HK-2 (cell line): ENCODE measurements around the gene FGFR4.
"Not testable (repeated sequence)": the region's sequence is repeated elsewhere in the genome, so short reads cannot be mapped to it uniquely, and the experiment has no call there.

Source experiments
- DNase-seq: peaks from one replicate; pipeline ENCODE4 v3.0.0-alpha.2; 2018; ENCODE audit not compliant: unreplicated experiment

The FGFR4 gene

GRCh38 chr5:177086654-177087397, at the start of gene FGFR4:
Gene FGFR4, plus strand, starts transcription at chr5:177086915. Its CDS starts 2,688 bp downstream, at chr5:177089603.
- DNase-seq: peak; percentile 90

GRCh38 chr5:177036921-177037320, 49.8 kb upstream of the FGFR4 start:
- no peak for DNase-seq

- no peak for DNase-seq
Observed at GRCh38 chr5:177040814-177041420, 45.8 kb upstream of the FGFR4 start.

- no peak for DNase-seq
Observed at GRCh38 chr5:177041936-177042335, 44.8 kb upstream of the FGFR4 start.

GRCh38 chr5:177043114-177043513, 43.6 kb upstream of the FGFR4 start:
- DNase-seq: no peak

- DNase-seq: no peak
Observed at GRCh38 chr5:177043958-177044357, 42.8 kb upstream of the FGFR4 start.

GRCh38 chr5:177044641-177045040, 42.1 kb upstream of the FGFR4 start:
- DNase-seq: no peak

- DNase-seq: no peak
Observed at GRCh38 chr5:177045631-177046030, 41.1 kb upstream of the FGFR4 start.

GRCh38 chr5:177048531-177048930, 38.2 kb upstream of the FGFR4 start:
- DNase-seq: not testable (repeated sequence)

GRCh38 chr5:177049285-177049684, 37.4 kb upstream of the FGFR4 start:
- no peak for DNase-seq

GRCh38 chr5:177064500-177065277, 22.0 kb upstream of the FGFR4 start:
- no peak for DNase-seq

GRCh38 chr5:177065491-177065890, 21.2 kb upstream of the FGFR4 start:
- no peak for DNase-seq

- DNase-seq: no peak
Observed at GRCh38 chr5:177066224-177066623, 20.5 kb upstream of the FGFR4 start.

GRCh38 chr5:177067503-177067902, 19.2 kb upstream of the FGFR4 start:
- DNase-seq: no peak

GRCh38 chr5:177070536-177071191, 16.1 kb upstream of the FGFR4 start:
- no peak for DNase-seq

GRCh38 chr5:177071666-177072385, 14.9 kb upstream of the FGFR4 start:
- peak; percentile 55 for DNase-seq

GRCh38 chr5:177077335-177077734, 9.4 kb upstream of the FGFR4 start:
- no peak for DNase-seq

GRCh38 chr5:177079606-177080005, 7.1 kb upstream of the FGFR4 start:
- no peak for DNase-seq

GRCh38 chr5:177080265-177080664, 6.5 kb upstream of the FGFR4 start:
- DNase-seq: no peak

GRCh38 chr5:177081859-177082258, 4.9 kb upstream of the FGFR4 start:
- DNase-seq: no peak

GRCh38 chr5:177083357-177083756, 3.4 kb upstream of the FGFR4 start:
- DNase-seq: no peak

- no peak for DNase-seq
Observed at GRCh38 chr5:177084175-177084574, 2.5 kb upstream of the FGFR4 start.
